Subcutaneous adipose tissue (tissue), 4 donors: ENCODE data around the gene RND3. TPM values are rescaled to one million over a fixed set of nuclear protein-coding genes. Genes with fewer than 3 reads are reported as not detected.

Source experiments
- CTCF ChIP-seq: fragments of 450-650 bp; IDR thresholded peaks from one replicate; pipeline ENCODE4 v1.5.1; 2016; ENCODE audit warnings: low read depth, mild to moderate bottlenecking, control low read depth, antibody characterized with exemption, moderate library complexity
- total RNA-seq, 4 donors: library from RNA; depleted of rRNA; stranded (reverse); fragments of >200 nt; gene quantifications; one replicate each; pipeline ENCODE4 v1.1.0, GENCODE V29; 2016

The RND3 gene
- total RNA-seq, 4 donors from 2014 or later, result 15.3 to 141 (median 86.9) TPM

- no peak for TF ChIP-seq CTCF
Observed at GRCh38 chr2:150450765-150451164, 36.7 kb downstream of the RND3 start.

- TF ChIP-seq CTCF, result no peak
Observed at GRCh38 chr2:150449856-150450255, 37.6 kb downstream of the RND3 start.

GRCh38 chr2:150445398-150445797, 42.1 kb downstream of the RND3 start:
- TF ChIP-seq CTCF, result no peak

- no peak for TF ChIP-seq CTCF
Observed at GRCh38 chr2:150442484-150442883, 45.0 kb downstream of the RND3 start.

- TF ChIP-seq CTCF, result no peak
Observed at GRCh38 chr2:150441784-150442183, 45.7 kb downstream of the RND3 start.

- TF ChIP-seq CTCF, result no peak
Observed at GRCh38 chr2:150441226-150441625, 46.2 kb downstream of the RND3 start.

GRCh38 chr2:150438654-150439053, 48.8 kb downstream of the RND3 start:
- TF ChIP-seq CTCF, result no peak

GRCh38 chr2:150438041-150438440, 49.4 kb downstream of the RND3 start:
- no peak for TF ChIP-seq CTCF
